Transverse colon (tissue), 4 donors: ENCODE measurements around the gene SEMA4D. TPM values are rescaled to one million over a fixed set of nuclear protein-coding genes. Genes with fewer than 3 reads are reported as not detected.
A peak's percentile ranks its signal among the peaks of the same experiment; 100 is the strongest.

Source experiments
- DNase-seq: peaks from one replicate; pipeline ENCODE4 v3.0.0-alpha.2; 2019
- H3K27ac ChIP-seq, 4 donors: fragments of 200-600 bp; sonication (generic); 2 replicates each; pipeline ENCODE4 v1.5.1; 2016 to 2018; ENCODE audit warnings: inconsistent platforms in 4 of 4
- H3K27me3 ChIP-seq: fragments of 200-600 bp; sonication (generic); 2 replicates; pipeline ENCODE4 v1.5.1; 2017; ENCODE audit warnings: inconsistent platforms
- H3K36me3 ChIP-seq, 4 donors: fragments of 200-600 bp; sonication (generic); 2 replicates each; pipeline ENCODE4 v1.5.1; 2017 to 2019; ENCODE audit warnings: inconsistent platforms in 4 of 4
- H3K4me1 ChIP-seq, 4 donors: fragments of 200-600 bp; sonication (generic); 2 replicates each; pipeline ENCODE4 v1.5.1; 2017 to 2020; ENCODE audit warnings: inconsistent platforms in 4 of 4
- H3K4me3 ChIP-seq, 4 donors: fragments of 200-600 bp; sonication (generic); 1 replicate in 1 of 4; 2 replicates in 3 of 4; pipeline versions ENCODE4 v1.5.1 to v1.6.1; 2017 to 2019; ENCODE audit warnings: inconsistent platforms in 4 of 4
- H3K9me3 ChIP-seq, 2 donors: fragments of 200-600 bp; sonication (generic); 2 replicates each; pipeline ENCODE4 v1.5.1; 2017 to 2019; ENCODE audit warnings: inconsistent platforms in 2 of 2
- EP300 ChIP-seq: sonication (generic); formaldehyde crosslinking; IDR thresholded peaks from one replicate; pipeline ENCODE4 v1.6.1; 2017; ENCODE audit warnings: antibody characterized with exemption, low read depth
- POLR2A ChIP-seq: fragments of 450-650 bp; IDR thresholded peaks from one replicate; pipeline ENCODE4 v1.6.1; 2016; ENCODE audit warnings: antibody characterized with exemption, mild to moderate bottlenecking, moderate library complexity
- POLR2AphosphoS5 ChIP-seq, 3 donors: sonication (generic); formaldehyde crosslinking; IDR thresholded peaks; one replicate each; pipeline ENCODE4 v1.6.1; 2016; ENCODE audit warnings: antibody characterized with exemption in 3 of 3
- WGBS, 2 donors: methylation state at CpG; one replicate each; pipeline ENCODE4 v1.1.5; 2018; ENCODE audit warnings: low coverage in 1 of 2; 5-methylcytosine and 5-hydroxymethylcytosine counted together
- in situ Hi-C, 4 donors: fragments of 200-750 bp; cut with MboI; loops; one replicate each; pipeline versions ENCODE4 v1.15.0 to v1.15.1; 2017; ENCODE audit warnings: low sequenced_read_pairs in 3 of 4, low pct_ligation_motif_present in 1 of 4, low pct_unique_long_range_greater_than_20kb in 1 of 4
- intact Hi-C: fragments of 100-400 bp; cut with DNase I; formaldehyde crosslinking; loops from one replicate; pipeline ENCODE4 v1.15.1; 2023; ENCODE audit warnings: low total_unique reads
- total RNA-seq, 4 donors: library from RNA; depleted of rRNA; stranded (reverse); fragments of >200 nt; gene quantifications; one replicate each; pipeline ENCODE4 v1.1.0, GENCODE V29; 2016
- TF ChIP-seq, protein P1 (sequence below), 5 experiments: fragments of 200-600 bp in 3 of 5; fragments of 450-650 bp in 2 of 5; sonication (generic) in 3 of 5; IDR thresholded peaks; 1 replicate in 2 of 5; 2 replicates in 3 of 5; pipeline ENCODE4 v1.5.1; 2016 to 2017; ENCODE audit warnings: antibody characterized with exemption in 5 of 5, inconsistent platforms in 3 of 5, mild to moderate bottlenecking in 2 of 5, moderate library complexity in 1 of 5

Gene SEMA4D
- total RNA-seq, 4 donors from 2014 or later = 8.7 to 29.1 (median 14.5) TPM

DNA sequence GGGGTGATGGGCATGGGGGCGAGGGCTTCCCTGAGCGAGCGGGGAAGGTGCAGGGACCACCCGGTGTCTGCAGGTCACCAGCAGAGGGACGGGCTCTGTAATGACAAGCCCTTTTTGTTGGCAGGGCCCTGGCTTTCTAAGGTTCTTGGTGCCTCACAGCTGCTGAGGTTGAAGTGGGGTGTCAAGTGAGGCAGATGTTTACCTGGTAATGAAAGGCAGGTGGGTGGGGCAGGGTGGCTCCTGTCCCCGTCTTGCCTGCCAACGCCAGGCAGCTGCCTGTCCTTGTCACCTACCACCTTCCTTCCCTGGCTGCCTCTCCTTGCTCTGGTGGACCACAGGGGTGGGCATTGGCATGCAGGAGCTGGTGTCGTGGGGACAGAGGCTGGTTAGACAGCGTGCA, 41.0 kb upstream of the SEMA4D start:
- in situ Hi-C loops = loop anchor here in 3 of 4 donors (25.0 kb wide), 2 partner anchors 127 to 202 kb away; no protein-coding TSS in a partner anchor
- DNase-seq = no peak
- H3K4me1 ChIP-seq = no peaks in the 10 kb centered on the region

DNA sequence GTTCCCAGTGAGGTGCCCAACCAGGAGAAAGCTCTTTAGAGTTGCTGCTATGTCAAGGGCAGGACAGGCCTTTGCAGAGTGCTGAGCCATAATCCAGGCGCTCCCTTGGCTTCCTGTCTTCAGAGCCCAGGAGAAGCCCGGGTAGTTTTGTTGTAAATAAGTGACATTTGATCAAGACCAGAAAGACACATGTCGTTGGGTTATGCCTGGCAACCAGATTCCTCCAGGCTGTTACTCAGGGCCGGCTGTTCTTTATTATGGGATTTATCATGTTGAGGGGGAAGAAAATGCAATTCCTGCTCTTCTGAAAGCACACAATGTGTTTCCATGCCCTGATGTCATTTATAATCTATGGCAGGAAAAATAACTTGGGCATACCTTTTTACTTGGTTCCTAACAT, 39.3 kb upstream of the SEMA4D start:
- TF ChIP-seq POLR2A (no peak), EP300 (no peak), POLR2AphosphoS5 (IDR thresholded peaks at IDR 0.05) (no peak)
- TF ChIP-seq, protein P1, sequence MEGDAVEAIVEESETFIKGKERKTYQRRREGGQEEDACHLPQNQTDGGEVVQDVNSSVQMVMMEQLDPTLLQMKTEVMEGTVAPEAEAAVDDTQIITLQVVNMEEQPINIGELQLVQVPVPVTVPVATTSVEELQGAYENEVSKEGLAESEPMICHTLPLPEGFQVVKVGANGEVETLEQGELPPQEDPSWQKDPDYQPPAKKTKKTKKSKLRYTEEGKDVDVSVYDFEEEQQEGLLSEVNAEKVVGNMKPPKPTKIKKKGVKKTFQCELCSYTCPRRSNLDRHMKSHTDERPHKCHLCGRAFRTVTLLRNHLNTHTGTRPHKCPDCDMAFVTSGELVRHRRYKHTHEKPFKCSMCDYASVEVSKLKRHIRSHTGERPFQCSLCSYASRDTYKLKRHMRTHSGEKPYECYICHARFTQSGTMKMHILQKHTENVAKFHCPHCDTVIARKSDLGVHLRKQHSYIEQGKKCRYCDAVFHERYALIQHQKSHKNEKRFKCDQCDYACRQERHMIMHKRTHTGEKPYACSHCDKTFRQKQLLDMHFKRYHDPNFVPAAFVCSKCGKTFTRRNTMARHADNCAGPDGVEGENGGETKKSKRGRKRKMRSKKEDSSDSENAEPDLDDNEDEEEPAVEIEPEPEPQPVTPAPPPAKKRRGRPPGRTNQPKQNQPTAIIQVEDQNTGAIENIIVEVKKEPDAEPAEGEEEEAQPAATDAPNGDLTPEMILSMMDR (IDR thresholded peaks at IDR 0.05) = no peak
- in situ Hi-C loops (loop anchor here in 3 of 4 donors (25.0 kb wide), 2 partner anchors 125 to 200 kb away; no protein-coding TSS in a partner anchor), intact Hi-C loops (no loop called here)
- Histone ChIP-seq H3K27ac (peak overlapping the region; percentile 9 to 44 (median 26)), H3K9me3 (no peaks in the 10 kb centered on the region), H3K4me1 (no peaks in the 10 kb centered on the region), H3K36me3 (no peaks in the 10 kb centered on the region), H3K4me3 (no peak overlapping the region), H3K27me3 (no peaks in the 10 kb centered on the region)
- WGBS, 2 donors = 60 to 95% methylated on average over 1 to 4 of the region's 4 CpGs
- no peak for DNase-seq

More for the DNA sequence above, 41.0 kb upstream of the SEMA4D start:
- TF ChIP-seq, protein P1 (IDR thresholded peaks at IDR 0.05) = no peak
- no peak for TF ChIP-seq POLR2AphosphoS5 (IDR thresholded peaks at IDR 0.05)
- no peak for TF ChIP-seq POLR2A
- TF ChIP-seq EP300 = no peak
- intact Hi-C loops = no loop called here
- no peaks in the 10 kb centered on the region for H3K9me3 ChIP-seq
- H3K4me3 ChIP-seq = no peak overlapping the region
- H3K36me3 ChIP-seq = no peaks in the 10 kb centered on the region
- no peaks in the 10 kb centered on the region for H3K27me3 ChIP-seq
- no peak overlapping the region for H3K27ac ChIP-seq
- 82% methylated on average over 9 of the region's 9 CpGs; no CpG with 5 or more reads in 1 of the 2 donors for whole genome bisulfite sequencing, 2 donors

DNA sequence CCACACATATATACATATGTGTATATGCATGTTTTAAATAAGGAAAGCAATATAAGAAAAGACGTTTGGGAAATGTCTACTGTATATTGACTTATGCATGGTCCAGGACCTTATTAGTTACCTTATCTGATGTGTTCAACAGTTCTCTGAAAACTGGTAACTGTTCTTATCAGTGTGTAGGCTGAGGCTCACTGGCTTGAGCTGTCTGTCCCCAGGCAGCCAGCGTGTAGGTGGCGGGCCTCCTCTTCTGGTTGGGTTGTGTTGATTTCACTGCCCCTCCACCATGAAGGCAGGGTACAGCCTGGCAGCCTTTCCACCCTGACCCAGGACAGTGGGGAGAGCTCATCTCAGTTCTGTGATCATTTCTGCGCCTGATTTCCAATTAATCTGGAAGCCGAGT, 38.7 kb upstream of the SEMA4D start:
- Histone ChIP-seq H3K9me3 (no peaks in the 10 kb centered on the region), H3K27ac (peak overlapping the region; percentile 9 to 44 (median 26)), H3K4me3 (no peak overlapping the region), H3K27me3 (no peaks in the 10 kb centered on the region), H3K36me3 (no peaks in the 10 kb centered on the region), H3K4me1 (no peaks in the 10 kb centered on the region)
- WGBS, 2 donors = 81% methylated on average over 5 of the region's 5 CpGs; no CpG with 5 or more reads in 1 of the 2 donors
- TF ChIP-seq POLR2A (no peak), POLR2AphosphoS5 (IDR thresholded peaks at IDR 0.05) (no peak), EP300 (no peak)
- TF ChIP-seq, protein P1 (IDR thresholded peaks at IDR 0.05) = no peak
- no peak for DNase-seq
- intact Hi-C loops (no loop called here), in situ Hi-C loops (loop anchor here in 3 of 4 donors (25.0 kb wide), 2 partner anchors 124 to 199 kb away; no protein-coding TSS in a partner anchor)

DNA sequence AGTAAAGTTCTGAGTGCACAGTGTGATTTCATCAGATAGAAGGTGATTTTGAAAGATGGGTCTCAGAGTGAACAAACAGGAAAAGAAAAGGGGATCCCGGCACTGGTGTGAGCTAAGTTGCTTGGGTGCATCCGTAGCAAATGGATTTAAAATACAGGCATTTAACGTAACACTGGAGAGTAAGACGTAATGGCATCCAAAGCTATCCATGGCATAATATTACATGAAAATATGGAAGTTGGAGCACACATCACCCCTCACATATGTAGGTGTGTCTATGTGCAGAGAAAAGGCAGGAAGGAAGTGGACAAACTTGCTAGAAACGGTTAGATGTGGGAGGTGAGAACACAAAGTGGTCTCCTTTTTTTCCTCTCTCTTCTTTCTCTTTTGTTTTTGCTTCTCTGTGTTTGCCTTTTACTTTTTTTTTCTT, 38.2 kb upstream of the SEMA4D start:
- WGBS, 2 donors = 69 to 71% methylated on average over 5 of the region's 5 CpGs
- DNase-seq = no peak
- TF ChIP-seq POLR2AphosphoS5 (IDR thresholded peaks at IDR 0.05) (no peak), EP300 (no peak), POLR2A (no peak)
- TF ChIP-seq, protein P1 (IDR thresholded peaks at IDR 0.05) = no peak
- Histone ChIP-seq H3K36me3 (no peaks in the 10 kb centered on the region), H3K4me1 (no peaks in the 10 kb centered on the region), H3K27ac (peak overlapping the region in 1 of 4 donors; percentile 37), H3K27me3 (no peaks in the 10 kb centered on the region), H3K9me3 (no peaks in the 10 kb centered on the region), H3K4me3 (no peak overlapping the region)
- intact Hi-C loops (no loop called here), in situ Hi-C loops (loop anchor here in 3 of 4 donors (25.0 kb wide), 2 partner anchors 124 to 199 kb away; no protein-coding TSS in a partner anchor)
